HG03060 (cell line): ENCODE data around the gene TIMM17A.
"Not testable (repeated sequence)": the region's sequence is repeated elsewhere in the genome, so short reads cannot be mapped to it uniquely, and the experiment has no call there.

Experiments used
- ATAC-seq: cut with Tn5 transposase; IDR thresholded peaks from one replicate; pipeline ENCODE4 v1.9.1; 2021; ENCODE audit warnings: low read depth, moderate number of reproducible peaks; ENCODE audit not compliant: unreplicated experiment

TIMM17A gene

DNA sequence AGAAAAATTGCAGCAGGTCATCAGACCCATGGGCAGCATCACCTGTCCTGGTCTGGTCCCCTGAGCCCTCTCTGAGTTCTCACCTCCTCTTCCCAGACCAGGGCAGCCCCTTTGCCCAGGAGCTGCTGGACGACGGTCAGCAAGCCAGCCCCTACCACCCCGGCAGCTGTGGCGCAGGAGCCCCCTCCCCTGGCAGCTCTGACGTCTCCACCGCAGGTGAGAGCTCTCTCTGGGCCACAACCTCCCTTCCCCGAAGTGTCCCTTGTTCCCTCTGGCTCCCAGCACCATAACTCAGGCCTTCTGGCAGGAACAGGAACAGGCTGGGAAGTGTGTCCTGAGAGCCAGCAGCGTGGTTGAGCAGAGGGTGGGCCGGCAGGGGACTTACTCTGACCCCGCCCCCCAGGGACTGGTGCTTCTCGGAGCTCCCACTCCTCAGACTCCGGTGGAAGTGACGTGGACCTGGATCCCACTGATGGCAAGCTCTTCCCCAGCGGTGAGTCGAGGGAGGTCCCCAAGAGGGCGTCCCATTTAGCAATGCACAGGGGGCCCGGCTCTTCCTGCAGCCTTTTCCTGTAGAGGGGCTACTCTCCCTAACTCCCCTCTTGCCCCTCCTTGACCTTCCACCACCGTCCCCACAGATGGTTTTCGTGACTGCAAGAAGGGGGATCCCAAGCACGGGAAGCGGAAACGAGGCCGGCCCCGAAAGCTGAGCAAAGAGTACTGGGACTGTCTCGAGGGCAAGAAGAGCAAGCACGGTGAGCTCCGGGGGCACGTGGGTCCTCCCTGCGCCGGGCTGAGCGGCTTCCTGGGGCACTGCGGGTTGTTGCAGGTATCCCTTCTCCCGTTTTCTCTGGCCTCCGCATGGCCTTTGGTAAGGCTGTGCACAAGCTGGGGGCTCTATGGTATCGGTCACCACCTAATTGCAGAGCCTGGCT lies 57.5 kb downstream of the TIMM17A start:
- no peak for ATAC-seq

DNA sequence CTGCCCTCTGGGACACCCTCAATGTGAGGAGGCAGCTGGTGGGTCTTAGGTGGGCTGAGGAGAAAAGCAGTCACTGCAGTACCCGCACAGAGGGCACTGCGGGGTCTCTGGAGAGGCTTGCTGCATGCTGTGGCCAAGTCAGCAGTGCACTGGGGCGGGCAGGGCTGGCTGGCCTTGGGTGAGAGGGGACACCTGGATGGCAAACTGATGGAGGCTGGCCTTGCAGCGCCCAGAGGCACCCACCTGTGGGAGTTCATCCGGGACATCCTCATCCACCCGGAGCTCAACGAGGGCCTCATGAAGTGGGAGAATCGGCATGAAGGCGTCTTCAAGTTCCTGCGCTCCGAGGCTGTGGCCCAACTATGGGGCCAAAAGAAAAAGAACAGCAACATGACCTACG lies 58.3 kb downstream of the TIMM17A start:
- ATAC-seq = no peak

DNA sequence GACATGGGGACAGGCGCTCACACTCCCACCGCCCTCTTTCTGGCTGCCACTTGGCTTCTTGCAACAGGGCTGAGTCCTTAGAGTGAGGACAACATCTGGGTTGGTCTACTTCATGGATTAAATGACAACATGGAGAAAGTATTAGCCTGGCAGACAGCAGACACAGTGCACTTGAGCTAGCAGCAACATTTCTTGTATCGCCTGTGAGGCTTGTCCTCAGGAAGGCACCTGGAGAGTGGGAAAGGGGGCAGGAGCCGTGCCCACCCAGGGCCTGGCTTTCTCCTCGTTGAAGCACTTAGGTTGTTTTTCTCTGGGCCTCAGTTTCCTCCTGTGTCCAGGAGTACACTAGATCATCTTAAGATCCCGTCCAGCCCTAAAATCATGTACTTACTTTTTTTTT lies 58.8 kb downstream of the TIMM17A start:
- ATAC-seq = no peak

DNA sequence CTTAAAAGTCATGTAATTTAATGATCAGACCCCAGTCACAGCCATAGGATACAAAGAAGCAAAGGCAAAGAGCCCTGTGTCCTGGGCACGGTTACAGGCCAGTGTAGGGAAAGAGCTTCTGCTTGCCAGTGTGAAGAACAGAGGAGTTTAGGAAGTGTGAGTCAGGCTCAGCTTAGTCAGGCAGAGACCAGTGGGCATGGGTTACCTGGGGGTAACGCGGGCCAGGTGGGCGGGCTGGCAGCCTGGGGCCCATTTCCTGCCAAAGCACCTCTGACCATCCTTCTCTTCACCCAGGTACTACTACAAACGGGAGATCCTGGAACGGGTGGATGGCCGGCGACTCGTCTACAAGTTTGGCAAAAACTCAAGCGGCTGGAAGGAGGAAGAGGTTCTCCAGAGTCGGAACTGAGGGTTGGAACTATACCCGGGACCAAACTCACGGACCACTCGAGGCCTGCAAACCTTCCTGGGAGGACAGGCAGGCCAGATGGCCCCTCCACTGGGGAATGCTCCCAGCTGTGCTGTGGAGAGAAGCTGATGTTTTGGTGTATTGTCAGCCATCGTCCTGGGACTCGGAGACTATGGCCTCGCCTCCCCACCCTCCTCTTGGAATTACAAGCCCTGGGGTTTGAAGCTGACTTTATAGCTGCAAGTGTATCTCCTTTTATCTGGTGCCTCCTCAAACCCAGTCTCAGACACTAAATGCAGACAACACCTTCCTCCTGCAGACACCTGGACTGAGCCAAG lies 59.8 kb downstream of the TIMM17A start:
- no peak for ATAC-seq

DNA sequence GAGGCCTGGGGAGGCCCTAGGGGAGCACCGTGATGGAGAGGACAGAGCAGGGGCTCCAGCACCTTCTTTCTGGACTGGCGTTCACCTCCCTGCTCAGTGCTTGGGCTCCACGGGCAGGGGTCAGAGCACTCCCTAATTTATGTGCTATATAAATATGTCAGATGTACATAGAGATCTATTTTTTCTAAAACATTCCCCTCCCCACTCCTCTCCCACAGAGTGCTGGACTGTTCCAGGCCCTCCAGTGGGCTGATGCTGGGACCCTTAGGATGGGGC lies 60.3 kb downstream of the TIMM17A start:
- ATAC-seq = no peak

DNA sequence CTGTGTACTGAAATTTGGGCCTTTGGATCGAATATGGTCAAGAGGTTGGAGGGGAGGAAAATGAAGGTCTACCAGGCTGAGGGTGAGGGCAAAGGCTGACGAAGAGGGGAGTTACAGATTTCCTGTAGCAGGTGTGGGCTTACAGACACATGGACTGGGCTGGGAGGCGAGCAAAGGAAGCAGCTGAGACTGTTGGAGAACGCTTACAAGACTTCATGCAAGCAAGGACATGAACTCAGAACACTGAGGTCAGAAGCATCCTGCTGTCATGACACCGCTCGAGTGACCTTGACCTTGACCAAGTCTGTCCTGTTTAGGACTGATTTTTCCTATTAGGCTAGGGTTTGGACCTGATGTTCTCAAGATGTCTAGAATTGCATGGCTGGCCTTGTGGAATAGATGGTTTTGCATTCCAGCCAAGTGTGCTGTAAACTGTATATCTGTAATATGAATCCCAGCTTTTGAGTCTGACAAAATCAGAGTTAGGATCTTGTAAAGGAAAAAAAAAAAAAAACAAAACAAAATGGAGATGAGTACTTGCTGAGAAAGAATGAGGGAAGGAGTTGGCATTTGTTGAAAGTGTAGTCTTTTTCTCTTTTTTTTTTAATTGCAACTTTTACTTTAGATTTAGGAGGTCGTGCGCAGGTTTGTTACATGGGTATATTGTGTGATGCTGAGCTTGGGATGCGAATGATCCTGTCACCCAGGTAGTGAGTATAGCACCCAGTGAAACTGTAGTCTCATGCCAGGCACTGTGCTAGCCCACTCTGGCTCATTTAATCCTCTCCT lies 60.9 kb downstream of the TIMM17A start:
- ATAC-seq = no peak

DNA sequence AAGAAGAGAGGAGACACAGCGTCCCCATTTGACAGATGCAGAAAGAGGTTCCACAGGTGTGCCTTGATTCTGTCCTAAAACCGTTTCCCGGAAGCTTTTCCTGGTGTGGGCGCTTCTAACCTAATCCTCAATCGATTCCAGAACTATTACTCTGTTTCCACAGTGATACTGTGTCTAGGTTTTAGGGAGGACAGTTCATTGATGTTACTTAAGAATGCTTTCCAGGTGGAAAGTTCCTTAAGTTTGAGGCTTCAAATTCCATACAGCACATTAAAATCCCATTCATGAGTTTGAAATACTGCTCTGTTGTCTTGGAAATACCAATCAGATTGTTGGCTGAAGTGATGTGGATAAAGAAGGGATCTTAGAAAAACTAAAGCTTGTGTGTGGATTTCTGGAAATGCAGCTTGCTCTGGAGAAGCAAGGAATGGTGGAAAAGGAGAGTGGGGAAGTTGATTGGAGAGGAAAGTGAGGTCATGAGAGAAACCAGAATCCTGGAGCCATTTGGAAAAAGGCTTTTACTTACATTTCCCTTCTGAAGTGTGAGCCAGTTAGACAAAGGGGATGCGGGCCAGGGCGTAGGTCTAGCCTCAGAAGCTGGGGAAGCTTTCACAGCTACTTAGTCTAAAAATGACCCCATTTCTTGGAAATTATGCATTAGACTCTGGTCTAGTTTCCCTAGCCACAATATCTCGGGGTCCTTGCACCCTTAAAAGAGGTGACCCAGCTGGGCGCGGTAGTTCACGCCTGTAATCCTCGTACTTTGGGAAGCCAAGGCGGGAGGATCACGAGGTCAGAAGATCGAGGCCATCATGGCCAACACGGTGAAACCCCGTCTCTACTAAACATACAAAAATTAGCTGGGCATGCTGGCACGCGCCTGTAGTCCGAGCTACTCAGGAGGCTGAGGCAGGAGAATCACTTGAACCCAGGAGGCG lies 61.8 kb downstream of the TIMM17A start:
- ATAC-seq = no peak

DNA sequence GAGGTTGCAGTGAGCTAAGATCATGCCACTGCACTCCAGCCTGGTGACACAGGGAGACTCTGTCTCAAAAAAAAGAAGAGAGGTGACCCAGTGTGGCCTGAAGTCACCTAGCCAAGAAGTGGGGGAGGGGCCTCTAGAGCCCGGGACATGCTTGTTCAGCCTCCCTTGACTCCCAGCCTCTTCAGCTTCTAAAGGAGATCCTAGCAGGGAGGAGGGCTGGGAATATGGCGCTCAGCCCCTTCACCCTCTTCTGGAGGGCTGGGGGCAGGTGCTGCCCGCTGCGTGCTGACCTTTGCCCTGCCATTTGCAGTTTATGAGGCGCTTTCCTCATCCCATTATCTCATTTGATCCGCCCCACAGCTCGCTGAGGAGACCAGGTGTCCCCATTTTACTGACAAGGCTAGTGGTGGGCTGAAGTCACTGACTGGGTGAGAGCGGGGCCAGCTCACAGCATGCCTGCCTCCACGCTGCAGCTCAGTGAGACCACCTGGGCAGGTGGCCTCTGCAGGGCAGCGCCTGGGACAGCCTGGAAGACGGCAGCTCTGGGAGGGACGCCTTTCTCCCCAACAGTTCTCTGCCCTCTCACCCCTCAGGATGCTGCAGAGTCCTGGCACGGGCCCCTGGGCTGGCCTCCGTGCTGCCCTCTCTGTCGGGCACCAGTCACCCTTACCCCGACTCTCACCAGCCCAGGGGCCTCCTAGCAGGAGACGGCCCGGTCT lies 62.6 kb downstream of the TIMM17A start:
- ATAC-seq = no peak

DNA sequence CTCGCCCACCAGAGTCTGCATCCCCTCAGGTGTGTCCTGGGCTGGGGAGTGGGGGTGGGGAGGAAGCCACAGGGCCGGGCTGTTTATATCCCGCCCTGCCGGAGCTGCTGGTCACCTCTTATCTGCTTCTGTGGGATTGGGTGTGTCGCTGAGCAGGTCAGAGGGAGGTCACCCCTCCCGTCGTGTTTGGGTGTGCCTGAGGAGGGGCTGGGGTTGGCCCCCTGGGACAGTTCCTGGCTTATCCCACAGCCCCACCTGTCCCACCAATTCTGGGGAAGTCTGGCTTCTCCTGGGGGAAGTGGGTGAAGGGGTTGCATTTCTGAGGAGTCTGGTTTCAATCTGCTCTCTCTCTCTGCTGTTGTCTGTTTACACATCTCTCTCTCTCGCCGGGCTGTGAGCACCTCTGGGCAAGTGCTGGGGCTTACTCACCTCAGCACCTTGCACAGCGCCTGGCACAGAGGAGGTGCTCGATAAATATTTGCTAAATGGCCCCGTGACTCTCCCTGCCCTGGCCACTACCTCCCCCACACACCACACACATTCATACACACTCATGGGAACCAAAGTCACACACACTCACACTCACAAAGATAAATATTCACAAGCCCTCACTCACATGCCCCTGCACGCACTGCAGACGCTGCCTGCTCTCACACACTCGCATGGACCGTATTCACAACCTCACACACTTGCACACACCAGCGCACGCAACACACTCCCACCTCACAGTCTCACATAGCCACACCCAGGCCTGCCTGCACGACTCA lies 63.3 kb downstream of the TIMM17A start:
- no peak for ATAC-seq

DNA sequence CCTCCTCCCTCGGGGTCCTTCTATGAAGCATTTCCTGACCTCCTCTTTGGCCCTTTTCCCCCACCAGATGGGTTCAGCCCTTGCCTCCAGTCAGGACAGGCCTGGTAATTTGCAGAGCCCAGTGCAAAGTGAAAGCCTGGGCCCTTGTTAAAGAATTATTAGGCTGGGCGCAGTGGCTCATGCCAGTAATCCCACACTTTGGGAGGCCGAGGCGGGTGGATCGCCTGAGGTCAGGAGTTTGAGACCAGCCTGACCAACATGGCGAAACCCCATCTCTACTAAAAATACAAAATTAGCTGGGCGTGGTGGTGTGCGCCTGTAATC lies 63.9 kb downstream of the TIMM17A start:
- not testable (repeated sequence) for ATAC-seq
